ENCODE data around the gene S100A5.

DNA sequence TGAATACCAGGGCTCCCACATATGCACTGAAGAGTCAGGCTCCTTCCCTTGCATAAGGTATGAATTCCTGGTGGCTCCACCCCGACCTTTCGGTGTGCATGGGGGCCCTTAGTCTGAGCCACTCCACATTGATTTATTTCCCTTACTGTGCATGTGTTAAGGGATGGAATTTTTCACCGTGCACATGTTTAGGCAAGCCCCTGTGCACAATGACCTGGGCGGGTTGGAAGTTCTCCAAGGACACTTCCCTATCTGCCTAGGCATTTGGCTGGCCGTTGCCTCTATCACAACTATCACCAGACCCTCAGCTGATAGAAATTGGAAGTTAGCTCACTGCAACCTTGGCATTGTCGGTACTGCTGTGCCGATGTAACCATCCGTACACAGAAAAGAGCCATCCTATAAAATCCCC, 14.6 kb downstream of the S100A5 start:
- no peak for TF ChIP-seq BHLHE40 (IDR thresholded peaks at IDR 0.05; ENCODE audit: borderline replicate concordance in 1 of 2, low read depth in 2 of 2, low read length in 1 of 2)
- no peak for TF ChIP-seq BCL11A (IDR thresholded peaks at IDR 0.05; ENCODE audit: low read depth, low read length)
- no peak for TF ChIP-seq TCF7 (IDR thresholded peaks at IDR 0.05; ENCODE audit: borderline replicate concordance)
- no peak for TF ChIP-seq EP300 (IDR thresholded peaks at IDR 0.05; ENCODE audit: borderline replicate concordance in 1 of 2, control insufficient read depth in 1 of 2, low read depth in 2 of 2, low read length in 2 of 2)
- TF ChIP-seq USF2 (IDR thresholded peaks at IDR 0.05; ENCODE audit: borderline replicate concordance, low read depth, low read length), result no peak
- no peak for TF ChIP-seq CTCF (IDR thresholded peaks at IDR 0.05 in 2 of 3, conservative IDR thresholded peaks at IDR 0.05 in 1 of 3; ENCODE audit: control insufficient read depth in 2 of 3, extremely low read depth in 1 of 3, insufficient read depth in 1 of 3, low read depth in 3 of 3, low read length in 3 of 3)
- no peak for TF ChIP-seq EZH2 (IDR thresholded peaks at IDR 0.05; ENCODE audit: borderline replicate concordance, control insufficient read depth, low read depth, low read length)
- no peak for TF ChIP-seq POLR2A (IDR thresholded peaks at IDR 0.05; ENCODE audit: low read depth, low read length)
- TF ChIP-seq POLR2AphosphoS5 (IDR thresholded peaks at IDR 0.05; ENCODE audit: low read length), result no peak
- TF ChIP-seq CREB1 (IDR thresholded peaks at IDR 0.05; ENCODE audit: low read depth), result no peak
- TF ChIP-seq MAX (IDR thresholded peaks at IDR 0.05; ENCODE audit: low read depth, low read length), result no peak

Data from GM12878 (cell line).